ENCODE measurements around the gene THSD7B. TPM values are rescaled to one million over a fixed set of nuclear protein-coding genes. Genes with fewer than 3 reads are reported as not detected.
A peak's percentile ranks its signal among the peaks of the same experiment; 100 is the strongest.

THSD7B gene
- total RNA-seq, 1 donor from 2014 or later = not detected

- no peak for DNase-seq (ENCODE audit: low read depth)
Measured at GRCh38 chr2:137133225-137133624, 367.9 kb downstream of the THSD7B start.

DNA sequence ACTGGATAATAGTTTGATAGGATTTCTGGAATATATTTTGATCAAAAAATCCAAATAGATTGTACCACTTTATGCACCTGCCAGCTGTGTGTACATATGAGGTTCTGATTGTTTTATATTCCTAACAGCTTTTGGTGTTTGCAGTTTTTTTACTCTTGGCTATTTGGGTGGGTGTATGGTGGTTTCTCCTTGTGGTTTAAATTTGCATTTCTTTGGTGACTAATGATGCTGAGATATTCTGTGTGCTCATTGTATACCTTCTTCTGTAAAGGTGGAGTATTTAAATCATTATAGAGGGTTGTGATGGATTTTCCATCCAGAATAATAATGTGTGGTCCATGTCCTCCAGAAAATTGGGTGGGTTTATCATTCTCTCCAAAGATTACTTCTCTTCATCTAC, 372.9 kb downstream of the THSD7B start:
- DNase-seq (ENCODE audit: low read depth) = no peak

DNA sequence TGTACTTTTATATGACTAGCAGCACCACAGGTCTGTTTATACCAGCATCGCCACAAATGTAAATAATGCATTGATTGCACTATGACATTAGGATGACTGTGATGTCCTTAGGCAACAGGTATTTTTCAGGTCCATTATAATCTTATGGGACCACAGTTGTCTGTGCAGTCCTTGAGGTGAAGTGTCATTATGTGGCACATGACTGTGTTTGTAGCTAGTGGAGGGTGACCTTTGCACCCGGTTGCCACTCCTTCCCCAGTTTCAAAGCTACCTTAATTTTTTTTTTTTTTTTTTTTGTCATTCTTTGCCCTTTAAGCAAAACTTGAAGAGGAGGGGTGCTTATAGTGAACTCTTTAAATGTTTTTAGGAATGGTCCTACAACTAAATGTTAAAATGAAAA, 386.4 kb downstream of the THSD7B start:
- no peak for DNase-seq (ENCODE audit: low read depth)

DNA sequence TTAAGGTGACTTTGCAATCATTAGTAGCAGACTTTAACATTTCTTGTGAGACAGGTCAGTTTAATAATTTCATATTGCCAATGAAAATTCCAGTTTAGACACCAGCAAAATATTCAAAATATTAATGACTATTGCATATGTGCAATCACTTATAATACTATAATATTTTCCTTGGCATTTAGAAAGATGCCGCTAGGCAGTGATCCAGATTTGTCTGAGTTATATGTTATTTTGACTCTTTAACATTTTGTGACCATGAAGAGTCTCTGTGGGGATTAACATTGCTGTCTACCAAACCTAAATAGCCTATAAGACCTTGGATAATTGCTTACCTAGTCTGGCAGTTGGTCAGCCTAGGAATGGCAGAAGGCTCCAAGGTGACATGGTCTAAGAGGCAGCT, 389.6 kb downstream of the THSD7B start:
- DNase-seq (ENCODE audit: low read depth) = no peak

DNA sequence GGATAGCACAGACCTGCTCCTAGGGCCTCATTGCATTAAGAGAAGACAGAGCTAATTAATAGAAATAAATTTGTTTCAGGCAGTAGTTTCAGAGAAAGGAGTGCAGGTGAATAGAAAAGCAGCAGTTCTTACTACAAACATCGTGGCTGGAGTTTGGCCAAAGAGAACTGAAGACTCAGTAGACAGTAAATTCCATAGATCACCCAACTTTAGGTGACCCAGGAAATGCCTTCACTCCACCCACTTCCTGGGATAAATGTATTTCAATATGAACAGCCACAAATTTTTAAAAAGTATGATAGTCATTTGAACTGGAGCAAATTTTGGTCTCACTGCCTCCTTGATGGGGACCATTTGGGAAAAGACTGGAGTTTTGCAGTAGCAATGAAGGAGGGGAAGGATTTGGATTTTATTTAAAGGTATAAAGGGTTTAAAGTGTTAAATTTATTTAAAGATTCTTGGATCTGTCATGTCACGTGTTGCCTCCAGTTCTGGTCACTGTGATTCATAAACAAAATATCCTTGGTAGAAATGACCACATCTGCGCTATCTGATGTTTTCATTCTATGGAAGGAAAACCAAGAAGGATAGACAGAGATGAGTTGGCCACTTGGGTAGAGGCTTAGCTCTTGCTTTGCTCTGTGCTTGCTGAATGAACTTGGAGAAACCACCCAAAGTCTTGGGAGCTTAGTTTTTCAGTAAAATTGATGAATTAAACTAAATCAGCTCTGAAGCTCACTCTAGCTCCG, 390.2 kb downstream of the THSD7B start:
- no peak for DNase-seq (ENCODE audit: low read depth)

DNA sequence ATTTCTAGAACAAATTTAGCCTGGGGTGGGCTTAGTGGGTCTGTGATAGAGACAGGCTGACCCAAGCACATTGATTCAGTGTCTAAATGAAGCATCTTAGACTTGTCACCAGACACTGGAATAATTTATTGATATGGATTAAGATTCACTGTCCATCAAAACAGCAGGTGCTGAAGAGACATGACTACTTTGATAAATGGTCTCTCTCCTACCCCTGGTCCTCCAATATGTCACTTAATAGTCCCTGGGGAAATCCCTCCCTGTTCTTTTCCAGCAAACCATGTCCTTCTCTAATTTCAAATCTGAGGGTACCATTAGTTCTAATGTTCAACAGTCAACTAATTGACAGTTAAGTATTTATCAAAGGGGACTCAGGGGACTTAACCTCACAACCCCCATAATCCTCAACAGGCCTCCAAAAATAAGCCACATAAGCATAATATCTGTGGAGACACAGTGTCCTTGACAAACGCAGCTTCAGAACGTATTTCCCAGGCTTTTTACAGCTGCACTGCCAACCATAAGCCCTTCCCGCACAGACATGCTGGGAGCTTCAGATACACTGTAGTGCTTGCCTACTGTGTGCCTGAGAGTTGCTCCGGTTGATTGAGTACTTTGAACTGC, 391.0 kb downstream of the THSD7B start:
- DNase-seq (ENCODE audit: low read depth) = peak; percentile 28

DNA sequence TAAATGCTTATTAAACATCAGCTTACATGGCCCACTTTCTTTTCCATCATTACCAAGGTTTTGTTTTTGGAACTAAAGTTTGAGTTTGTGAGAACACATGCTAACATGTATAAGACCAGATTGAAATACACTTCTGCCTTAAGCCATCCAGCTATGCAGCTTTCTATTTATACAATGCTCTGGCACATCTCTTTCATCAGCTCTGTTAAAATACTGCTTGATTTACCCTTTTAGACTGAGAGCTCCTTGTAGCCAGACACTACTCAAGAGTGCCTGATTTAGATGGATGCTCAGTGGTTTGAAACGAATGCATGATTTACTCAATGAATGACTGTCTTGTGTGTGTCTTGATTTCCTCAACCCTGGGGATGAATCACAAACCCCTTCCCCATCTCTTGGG, 392.5 kb downstream of the THSD7B start:
- no peak for DNase-seq (ENCODE audit: low read depth)

- DNase-seq (ENCODE audit: low read depth) = no peak
Measured at GRCh38 chr2:137161250-137161649, 395.9 kb downstream of the THSD7B start.

- no peak for DNase-seq (ENCODE audit: low read depth)
Measured at GRCh38 chr2:137165968-137166367, 400.6 kb downstream of the THSD7B start.

GRCh38 chr2:137167651-137168050, 402.3 kb downstream of the THSD7B start:
- no peak for DNase-seq (ENCODE audit: low read depth)

- DNase-seq (ENCODE audit: low read depth) = peak; percentile 37
Measured at GRCh38 chr2:137168552-137168951, 403.2 kb downstream of the THSD7B start.

DNA sequence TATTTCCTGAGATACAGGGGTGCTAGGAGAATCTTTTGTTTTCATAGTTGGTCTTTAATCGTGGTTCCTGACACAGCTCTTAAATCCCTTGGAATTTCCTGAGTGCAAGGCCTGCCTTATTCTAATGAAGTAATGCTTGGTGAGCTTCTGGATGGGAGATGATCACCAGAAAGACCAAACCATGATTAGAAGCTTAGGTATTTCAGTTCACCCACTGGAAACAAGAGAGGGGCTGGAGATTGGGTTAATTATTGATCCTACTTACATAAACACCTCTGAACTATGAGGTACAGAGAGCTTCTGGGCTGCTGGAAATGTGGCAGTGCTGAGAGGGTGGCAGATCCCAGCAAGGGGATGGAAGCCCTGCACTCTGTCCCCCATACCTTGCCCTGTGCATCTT, 406.8 kb downstream of the THSD7B start:
- DNase-seq (ENCODE audit: low read depth) = no peak

DNA sequence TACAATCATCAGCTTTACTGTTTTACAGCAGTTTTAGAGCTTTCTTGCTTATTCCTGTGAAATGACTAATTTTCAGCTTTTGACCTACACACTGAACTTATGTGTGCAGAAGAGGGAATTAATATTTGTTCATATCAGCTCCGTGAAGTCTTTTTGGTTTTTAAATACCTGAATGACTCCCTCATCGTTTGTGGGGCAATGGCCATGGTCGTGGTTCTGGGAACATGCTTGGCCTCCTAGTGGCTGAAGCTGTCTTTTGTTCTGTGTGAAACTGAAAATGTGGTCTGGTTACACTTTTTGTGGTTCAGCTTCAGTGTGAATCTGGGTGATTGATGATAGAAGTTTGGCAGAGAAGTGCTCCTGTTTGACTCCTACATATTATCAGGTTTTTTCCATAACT, 408.1 kb downstream of the THSD7B start:
- peak; percentile 75 for DNase-seq (ENCODE audit: low read depth)

GRCh38 chr2:137175246-137175645, 409.9 kb downstream of the THSD7B start:
- DNase-seq (ENCODE audit: low read depth) = no peak

DNA sequence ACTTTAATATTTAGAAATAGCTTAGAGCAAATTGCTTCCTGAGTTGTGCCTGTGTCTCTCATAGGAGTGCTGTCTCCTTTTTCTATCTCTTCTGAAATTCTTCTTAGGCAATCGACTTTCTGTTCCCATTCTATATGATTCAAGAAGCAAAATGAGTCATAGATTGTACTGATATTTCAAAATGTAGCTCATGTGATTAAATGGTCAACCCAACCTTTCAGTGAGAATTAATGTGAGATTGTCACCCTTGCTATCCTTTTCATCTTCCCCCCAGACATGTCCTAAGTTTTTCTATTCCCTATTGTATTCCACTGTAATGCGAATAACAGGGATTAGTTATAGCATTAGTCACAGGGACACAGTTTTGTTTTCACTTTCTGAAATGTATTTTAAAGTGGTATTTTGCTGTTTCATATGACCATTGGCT, 413.6 kb downstream of the THSD7B start:
- DNase-seq (ENCODE audit: low read depth) = no peak

GRCh38 chr2:137179542-137179941, 414.2 kb downstream of the THSD7B start:
- no peak for DNase-seq (ENCODE audit: low read depth)

DNA sequence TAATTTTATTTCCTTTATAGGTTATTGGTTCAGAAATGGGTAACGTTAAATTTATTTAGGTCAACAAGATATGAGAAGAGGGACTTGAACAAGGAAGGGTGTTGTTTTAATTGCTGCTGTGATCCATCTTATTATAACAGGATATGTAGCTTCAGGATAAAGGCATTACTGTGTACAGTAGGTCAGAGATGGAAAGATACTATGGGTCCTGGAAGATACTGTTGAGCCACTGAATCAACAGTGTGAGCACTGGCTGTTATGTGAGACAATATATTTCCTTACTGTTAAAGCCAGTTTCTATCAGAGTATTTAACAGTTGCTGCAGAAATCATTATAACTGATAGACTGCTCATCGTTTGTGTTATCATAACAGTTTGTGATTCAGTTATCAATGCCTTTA, 414.7 kb downstream of the THSD7B start:
- DNase-seq (ENCODE audit: low read depth) = no peak

GRCh38 chr2:137181370-137181769, 416.0 kb downstream of the THSD7B start:
- DNase-seq (ENCODE audit: low read depth) = no peak

DNA sequence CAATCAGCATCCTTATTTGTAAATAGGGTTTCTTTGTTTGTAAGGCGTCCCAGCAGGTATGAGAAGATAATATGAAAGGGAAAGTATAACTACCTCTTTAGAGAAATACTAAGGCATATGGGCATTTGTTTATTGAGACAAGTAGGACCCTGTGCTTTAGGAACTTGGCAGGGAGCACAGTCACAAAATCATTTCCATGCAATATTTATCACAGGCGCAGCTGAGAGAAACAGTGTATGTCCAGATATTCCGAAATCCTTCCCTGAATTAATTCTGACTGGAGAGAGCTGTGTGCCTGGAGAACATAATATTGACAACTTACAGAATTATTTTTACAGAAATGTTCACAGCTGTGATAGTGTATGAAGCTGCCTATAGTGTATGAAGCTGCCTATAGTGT, 416.7 kb downstream of the THSD7B start:
- DNase-seq (ENCODE audit: low read depth) = no peak

GRCh38 chr2:137183206-137183898, 418.0 kb downstream of the THSD7B start:
- DNase-seq (ENCODE audit: low read depth) = no peak

DNA sequence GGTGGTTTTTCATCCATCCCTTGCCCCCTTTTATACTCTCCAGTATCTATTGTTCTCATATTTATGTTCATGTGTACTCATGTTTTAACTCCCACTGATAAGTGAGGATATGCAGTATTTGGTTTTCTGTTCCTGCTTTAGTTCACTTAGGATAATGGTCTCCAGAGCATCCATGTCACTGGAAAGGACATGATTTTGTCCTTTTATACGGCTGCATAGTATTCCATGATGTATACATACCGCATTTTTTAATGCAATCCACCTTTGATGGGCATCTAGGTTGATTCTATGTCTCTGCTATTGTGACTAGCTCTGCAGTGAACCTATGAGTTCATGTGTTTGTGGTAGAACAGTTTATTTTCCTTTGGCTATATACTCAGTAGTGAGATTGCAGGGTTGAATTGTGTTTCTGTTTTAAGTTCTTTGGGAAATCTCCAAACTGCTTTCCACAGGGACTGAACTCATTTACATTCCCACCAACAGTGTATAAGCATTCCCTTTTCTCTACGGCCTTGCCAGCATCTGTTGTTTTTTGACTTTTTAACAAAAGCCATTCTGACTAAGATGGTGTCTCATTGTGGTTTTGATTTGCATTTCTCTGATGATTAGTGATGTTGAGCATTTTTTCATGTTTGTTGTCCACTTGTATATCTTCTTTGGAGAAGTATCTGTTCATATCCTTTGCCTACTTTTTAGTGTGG, 420.2 kb downstream of the THSD7B start:
- DNase-seq (ENCODE audit: low read depth) = no peak

GRCh38 chr2:137187216-137187615, 421.9 kb downstream of the THSD7B start:
- DNase-seq (ENCODE audit: low read depth) = no peak
